ENCODE data around the gene TTC34. TPM values are rescaled to one million over a fixed set of nuclear protein-coding genes. Genes with fewer than 3 reads are reported as not detected.
"Not testable (repeated sequence)": the region's sequence is repeated elsewhere in the genome, so short reads cannot be mapped to it uniquely, and the experiment has no call there.

The TTC34 gene
- total and polyA plus RNA-seq, 2 donors (not counting 1 experiment from before 2014, with no cell fraction given), result 0.05 to 0.17 TPM

DNA sequence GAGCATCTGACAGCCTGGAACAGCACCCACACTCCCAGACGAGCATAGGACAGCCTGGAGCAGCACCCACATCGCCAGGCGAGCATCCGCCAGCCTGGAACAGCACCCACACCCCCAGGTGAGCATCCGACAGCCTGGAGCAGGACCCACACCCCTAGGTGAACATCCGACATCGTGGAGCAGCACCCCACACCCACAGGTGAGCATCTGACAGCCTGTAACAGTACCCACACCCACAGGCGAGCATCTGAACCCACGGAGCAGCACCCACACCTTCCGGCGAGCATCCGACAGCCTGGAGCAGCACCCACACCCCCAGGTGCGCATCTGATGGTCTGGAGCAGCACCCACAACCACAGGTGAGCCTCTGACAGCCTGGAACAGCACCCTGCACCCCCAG, 44.0 kb downstream of the TTC34 start:
- H3K4me2 ChIP-seq (ENCODE audit: extremely low read depth, insufficient read depth, low read length); H3K27me3 ChIP-seq (ENCODE audit: control insufficient read depth, insufficient read depth, low read length); H3K79me2 ChIP-seq (ENCODE audit: control insufficient read depth, insufficient read depth, low read length); H3K27ac ChIP-seq (ENCODE audit: insufficient read depth, low read length); H3K9me3 ChIP-seq (ENCODE audit: control insufficient read depth, insufficient read depth, low read depth, low read length); H3K9ac ChIP-seq (ENCODE audit: insufficient read depth, low read length); H3K4me1 ChIP-seq (ENCODE audit: control insufficient read depth, extremely low read depth, insufficient read depth, low read length); H3K36me3 ChIP-seq (ENCODE audit: control insufficient read depth, insufficient read depth, low read length); DNase-seq (ENCODE audit: low read depth in 2 of 2); H3K4me3 ChIP-seq (replicated peaks in 1 of 4; ENCODE audit: control extremely low read depth in 1 of 4, insufficient read depth in 1 of 4, low read depth in 3 of 4, low read length in 4 of 4); H2AFZ ChIP-seq (ENCODE audit: low read length); H4K20me1 ChIP-seq (ENCODE audit: control insufficient read depth, extremely low read depth, insufficient read depth, low read length): not testable (repeated sequence)

DNA sequence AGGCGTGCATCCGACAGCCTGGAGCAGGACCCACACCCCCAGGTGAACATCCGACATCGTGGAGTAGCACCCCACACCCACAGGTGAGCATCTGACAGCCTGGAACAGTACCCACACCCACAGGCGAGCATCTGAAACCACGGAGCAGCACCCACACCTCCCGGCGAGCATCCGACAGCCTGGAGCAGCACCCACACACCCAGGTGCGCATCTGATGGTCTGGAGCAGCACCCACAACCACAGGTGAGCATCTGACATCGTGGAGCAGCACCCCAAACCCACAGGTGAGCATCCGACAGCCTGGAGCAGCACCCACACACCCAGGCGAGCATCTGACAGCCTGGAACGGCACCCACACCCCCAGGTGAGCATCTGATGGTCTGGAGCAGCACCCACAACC, 46.1 kb downstream of the TTC34 start:
- not testable (repeated sequence) for H3K27me3 ChIP-seq (ENCODE audit: control insufficient read depth, insufficient read depth, low read length); H3K4me1 ChIP-seq (ENCODE audit: control insufficient read depth, extremely low read depth, insufficient read depth, low read length); H3K9me3 ChIP-seq (ENCODE audit: control insufficient read depth, insufficient read depth, low read depth, low read length); H2AFZ ChIP-seq (ENCODE audit: low read length); H3K27ac ChIP-seq (ENCODE audit: insufficient read depth, low read length); H3K79me2 ChIP-seq (ENCODE audit: control insufficient read depth, insufficient read depth, low read length); DNase-seq (ENCODE audit: low read depth in 2 of 2); H3K4me3 ChIP-seq (replicated peaks in 1 of 4; ENCODE audit: control extremely low read depth in 1 of 4, insufficient read depth in 1 of 4, low read depth in 3 of 4, low read length in 4 of 4); H3K36me3 ChIP-seq (ENCODE audit: control insufficient read depth, insufficient read depth, low read length); H3K9ac ChIP-seq (ENCODE audit: insufficient read depth, low read length); H4K20me1 ChIP-seq (ENCODE audit: control insufficient read depth, extremely low read depth, insufficient read depth, low read length); H3K4me2 ChIP-seq (ENCODE audit: extremely low read depth, insufficient read depth, low read length)

DNA sequence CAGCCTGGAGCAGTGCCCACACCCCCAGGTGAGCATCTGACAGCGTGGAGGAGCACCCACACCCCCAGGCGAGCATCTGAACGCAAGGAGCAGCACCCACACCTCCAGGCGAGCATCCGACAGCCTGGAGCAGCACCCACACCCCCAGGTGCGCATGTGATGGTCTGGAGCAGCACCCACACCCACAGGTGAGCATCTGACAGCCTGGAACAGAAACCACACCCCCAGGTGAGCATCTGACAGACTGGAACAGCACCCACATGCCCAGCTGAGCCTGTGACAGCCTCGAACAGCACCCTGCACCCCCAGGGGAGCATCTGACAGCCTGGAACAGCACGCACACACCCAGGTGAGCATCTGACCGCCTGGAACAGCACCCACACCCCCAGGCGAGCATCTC, 46.9 kb downstream of the TTC34 start:
- not testable (repeated sequence) for H2AFZ ChIP-seq (ENCODE audit: low read length); H3K79me2 ChIP-seq (ENCODE audit: control insufficient read depth, insufficient read depth, low read length); H3K27ac ChIP-seq (ENCODE audit: insufficient read depth, low read length); H3K36me3 ChIP-seq (ENCODE audit: control insufficient read depth, insufficient read depth, low read length); DNase-seq (ENCODE audit: low read depth in 2 of 2); H3K9me3 ChIP-seq (ENCODE audit: control insufficient read depth, insufficient read depth, low read depth, low read length); H3K27me3 ChIP-seq (ENCODE audit: control insufficient read depth, insufficient read depth, low read length); H3K4me1 ChIP-seq (ENCODE audit: control insufficient read depth, extremely low read depth, insufficient read depth, low read length); H4K20me1 ChIP-seq (ENCODE audit: control insufficient read depth, extremely low read depth, insufficient read depth, low read length); H3K4me2 ChIP-seq (ENCODE audit: extremely low read depth, insufficient read depth, low read length); H3K4me3 ChIP-seq (replicated peaks in 1 of 4; ENCODE audit: control extremely low read depth in 1 of 4, insufficient read depth in 1 of 4, low read depth in 3 of 4, low read length in 4 of 4); H3K9ac ChIP-seq (ENCODE audit: insufficient read depth, low read length)

DNA sequence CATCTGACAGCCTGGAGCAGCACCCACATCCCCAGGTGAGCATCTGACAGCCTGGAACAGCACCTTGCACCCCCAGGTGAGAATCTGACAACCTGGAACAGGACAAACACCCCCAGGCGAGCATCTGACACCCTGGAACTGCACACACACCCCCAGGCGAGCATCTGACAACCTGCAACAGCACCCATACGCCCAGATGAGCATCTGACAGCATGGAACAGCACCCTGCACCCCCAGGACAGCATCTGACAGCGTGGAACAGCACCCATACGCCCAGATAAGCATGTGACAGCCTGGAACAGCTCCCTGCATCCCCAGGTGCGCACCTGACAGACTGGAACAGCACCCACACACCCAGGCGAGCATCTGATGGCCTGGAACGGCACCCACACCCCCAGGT, 49.0 kb downstream of the TTC34 start:
- not testable (repeated sequence) for H3K36me3 ChIP-seq (ENCODE audit: control insufficient read depth, insufficient read depth, low read length); H3K4me1 ChIP-seq (ENCODE audit: control insufficient read depth, extremely low read depth, insufficient read depth, low read length); DNase-seq (ENCODE audit: low read depth in 2 of 2); H3K4me3 ChIP-seq (replicated peaks in 1 of 4; ENCODE audit: control extremely low read depth in 1 of 4, insufficient read depth in 1 of 4, low read depth in 3 of 4, low read length in 4 of 4); H3K27ac ChIP-seq (ENCODE audit: insufficient read depth, low read length); H3K9me3 ChIP-seq (ENCODE audit: control insufficient read depth, insufficient read depth, low read depth, low read length); H3K4me2 ChIP-seq (ENCODE audit: extremely low read depth, insufficient read depth, low read length); H4K20me1 ChIP-seq (ENCODE audit: control insufficient read depth, extremely low read depth, insufficient read depth, low read length); H3K27me3 ChIP-seq (ENCODE audit: control insufficient read depth, insufficient read depth, low read length); H3K9ac ChIP-seq (ENCODE audit: insufficient read depth, low read length); H3K79me2 ChIP-seq (ENCODE audit: control insufficient read depth, insufficient read depth, low read length); H2AFZ ChIP-seq (ENCODE audit: low read length)

DNA sequence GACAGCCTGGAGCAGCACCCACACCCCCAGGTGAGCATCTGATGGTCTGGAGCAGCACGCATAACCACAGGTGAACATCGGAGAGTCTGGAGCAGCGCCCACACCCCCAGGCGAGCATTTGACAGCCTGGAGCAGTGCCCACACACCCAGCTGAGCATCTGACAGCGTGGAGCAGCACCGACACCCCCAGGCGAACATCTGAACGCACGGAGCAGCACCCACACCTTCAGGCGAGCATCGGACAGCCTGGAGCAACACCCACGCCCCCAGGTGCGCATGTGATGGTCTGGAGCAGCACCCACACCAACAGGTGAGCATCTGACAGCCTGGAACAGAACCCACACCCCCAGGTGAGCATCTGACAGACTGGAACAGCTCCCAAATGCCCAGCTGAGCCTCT, 49.6 kb downstream of the TTC34 start:
- H3K4me1 ChIP-seq (ENCODE audit: control insufficient read depth, extremely low read depth, insufficient read depth, low read length); H3K9ac ChIP-seq (ENCODE audit: insufficient read depth, low read length); H3K9me3 ChIP-seq (ENCODE audit: control insufficient read depth, insufficient read depth, low read depth, low read length); H3K36me3 ChIP-seq (ENCODE audit: control insufficient read depth, insufficient read depth, low read length); H3K4me3 ChIP-seq (replicated peaks in 1 of 4; ENCODE audit: control extremely low read depth in 1 of 4, insufficient read depth in 1 of 4, low read depth in 3 of 4, low read length in 4 of 4); H2AFZ ChIP-seq (ENCODE audit: low read length); H3K27me3 ChIP-seq (ENCODE audit: control insufficient read depth, insufficient read depth, low read length); H3K79me2 ChIP-seq (ENCODE audit: control insufficient read depth, insufficient read depth, low read length); H3K27ac ChIP-seq (ENCODE audit: insufficient read depth, low read length); H3K4me2 ChIP-seq (ENCODE audit: extremely low read depth, insufficient read depth, low read length); H4K20me1 ChIP-seq (ENCODE audit: control insufficient read depth, extremely low read depth, insufficient read depth, low read length); DNase-seq (ENCODE audit: low read depth in 2 of 2): not testable (repeated sequence)

DNA sequence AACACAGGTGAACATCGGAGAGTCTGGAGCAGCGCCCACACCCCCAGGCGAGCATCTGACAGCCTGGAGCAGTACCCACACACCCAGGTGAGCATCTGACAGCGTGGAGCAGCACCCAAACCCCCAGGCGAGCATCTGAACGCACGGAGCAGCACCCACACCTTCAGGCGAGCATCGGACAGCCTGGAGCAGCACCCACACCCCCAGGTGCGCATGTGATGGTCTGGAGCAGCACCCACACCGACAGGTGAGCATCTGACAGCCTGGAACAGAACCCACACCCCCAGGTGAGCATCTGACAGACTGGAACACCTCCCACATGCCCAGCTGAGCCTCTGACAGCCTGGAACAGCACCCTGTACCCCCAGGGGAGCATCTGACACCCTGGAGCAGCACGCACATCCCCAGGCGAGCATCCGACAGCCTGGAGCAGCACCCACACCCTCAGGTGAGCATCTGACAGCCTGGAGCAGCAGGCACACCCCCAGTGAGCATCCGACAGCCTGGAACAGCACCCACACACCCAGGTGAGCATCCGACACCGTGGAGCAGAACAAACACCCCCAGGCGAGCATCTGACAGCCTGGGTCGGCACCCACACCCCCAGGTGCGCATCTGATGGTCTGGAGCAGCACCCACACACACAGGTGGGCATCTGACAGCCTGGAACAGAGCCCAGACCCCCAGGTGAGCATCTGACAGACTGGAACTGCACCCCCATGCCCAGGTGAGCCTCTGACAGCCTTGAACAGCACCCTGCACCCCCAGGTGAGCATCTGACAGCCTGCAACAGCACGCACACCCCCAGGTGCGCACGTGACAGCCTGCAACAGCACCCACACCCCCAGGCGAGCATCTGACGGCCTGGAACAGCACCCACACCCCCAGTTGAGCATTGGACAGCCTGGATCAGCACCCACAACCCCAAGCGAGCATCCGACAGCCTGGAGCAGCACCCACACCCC, 50.4 kb downstream of the TTC34 start:
- H3K36me3 ChIP-seq (ENCODE audit: control insufficient read depth, insufficient read depth, low read length); DNase-seq (ENCODE audit: low read depth in 2 of 2); H2AFZ ChIP-seq (ENCODE audit: low read length); H3K9me3 ChIP-seq (ENCODE audit: control insufficient read depth, insufficient read depth, low read depth, low read length); H3K79me2 ChIP-seq (ENCODE audit: control insufficient read depth, insufficient read depth, low read length); H3K9ac ChIP-seq (ENCODE audit: insufficient read depth, low read length); H4K20me1 ChIP-seq (ENCODE audit: control insufficient read depth, extremely low read depth, insufficient read depth, low read length); H3K4me2 ChIP-seq (ENCODE audit: extremely low read depth, insufficient read depth, low read length); H3K4me3 ChIP-seq (replicated peaks in 1 of 4; ENCODE audit: control extremely low read depth in 1 of 4, insufficient read depth in 1 of 4, low read depth in 3 of 4, low read length in 4 of 4); H3K27ac ChIP-seq (ENCODE audit: insufficient read depth, low read length); H3K4me1 ChIP-seq (ENCODE audit: control insufficient read depth, extremely low read depth, insufficient read depth, low read length); H3K27me3 ChIP-seq (ENCODE audit: control insufficient read depth, insufficient read depth, low read length): not testable (repeated sequence)

Data from fibroblast of lung (primary cell).